ENCODE results near the gene RAB22A.

DNA sequence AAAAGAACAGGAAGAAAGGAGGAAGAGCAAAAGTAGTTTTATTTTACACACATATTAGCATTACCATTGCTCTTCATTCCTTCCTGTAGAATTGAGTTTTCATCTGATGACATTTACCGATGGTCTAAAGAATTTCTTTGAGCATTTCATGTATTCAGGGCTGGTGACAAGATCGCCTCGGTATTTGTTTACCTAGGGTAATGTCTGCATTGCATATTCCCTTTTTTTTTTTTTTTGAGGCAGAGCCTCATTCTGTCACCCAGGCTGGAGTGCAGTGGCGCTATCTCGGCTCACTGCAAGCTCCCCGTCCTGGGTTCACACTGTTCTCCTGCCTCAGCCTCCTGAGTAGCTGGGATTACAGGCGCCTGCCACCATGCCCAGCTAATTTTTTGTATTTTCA, 19.3 kb downstream of the RAB22A start:
- TF ChIP-seq, protein P1, sequence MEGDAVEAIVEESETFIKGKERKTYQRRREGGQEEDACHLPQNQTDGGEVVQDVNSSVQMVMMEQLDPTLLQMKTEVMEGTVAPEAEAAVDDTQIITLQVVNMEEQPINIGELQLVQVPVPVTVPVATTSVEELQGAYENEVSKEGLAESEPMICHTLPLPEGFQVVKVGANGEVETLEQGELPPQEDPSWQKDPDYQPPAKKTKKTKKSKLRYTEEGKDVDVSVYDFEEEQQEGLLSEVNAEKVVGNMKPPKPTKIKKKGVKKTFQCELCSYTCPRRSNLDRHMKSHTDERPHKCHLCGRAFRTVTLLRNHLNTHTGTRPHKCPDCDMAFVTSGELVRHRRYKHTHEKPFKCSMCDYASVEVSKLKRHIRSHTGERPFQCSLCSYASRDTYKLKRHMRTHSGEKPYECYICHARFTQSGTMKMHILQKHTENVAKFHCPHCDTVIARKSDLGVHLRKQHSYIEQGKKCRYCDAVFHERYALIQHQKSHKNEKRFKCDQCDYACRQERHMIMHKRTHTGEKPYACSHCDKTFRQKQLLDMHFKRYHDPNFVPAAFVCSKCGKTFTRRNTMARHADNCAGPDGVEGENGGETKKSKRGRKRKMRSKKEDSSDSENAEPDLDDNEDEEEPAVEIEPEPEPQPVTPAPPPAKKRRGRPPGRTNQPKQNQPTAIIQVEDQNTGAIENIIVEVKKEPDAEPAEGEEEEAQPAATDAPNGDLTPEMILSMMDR (IDR thresholded peaks at IDR 0.05; ENCODE audit: borderline replicate concordance, extremely low read depth, low read length, poor library complexity, severe bottlenecking), result no peak
- TF ChIP-seq EZH2 (IDR thresholded peaks at IDR 0.05; ENCODE audit: borderline replicate concordance, low read depth, low read length, severe bottlenecking), result no peak

Measured in DND-41 (cell line).